ENCODE data around the gene DTNB. TPM values are rescaled to one million over a fixed set of nuclear protein-coding genes. Genes with fewer than 3 reads are reported as not detected.

Gene DTNB
- total RNA-seq, 4 donors from 2014 or later, result 2.2 to 7.8 (median 3.9) TPM

GRCh38 chr2:25594991-25595390 is 78.4 kb downstream of the DTNB start:
- H3K4me3 ChIP-seq, result no peak overlapping the region
- no peak for DNase-seq
- TF ChIP-seq POLR2A (IDR thresholded peaks at IDR 0.05) (no peak), CTCF (IDR thresholded peaks at IDR 0.05) (no peak), POLR2AphosphoS5 (IDR thresholded peaks at IDR 0.05) (no peak), EP300 (IDR thresholded peaks at IDR 0.05; ENCODE audit: low read depth) (no peak)
- 97 to 100% methylated on average over 3 of the region's 3 CpGs for WGBS, 2 donors (ENCODE audit: low coverage in 1 of 2)
- no peak overlapping the region for H3K27ac ChIP-seq
- no peaks in the 10 kb centered on the region for H3K27me3 ChIP-seq
- H3K36me3 ChIP-seq, result no peaks in the 10 kb centered on the region
- peaks cover 0 to 8% (median 0%) of the 10 kb centered on the region in 4 donors for H3K4me1 ChIP-seq
- intact Hi-C loops (cut with DNase I; ENCODE audit: low total_unique reads), result no loop called here
- in situ Hi-C loops (cut with MboI; ENCODE audit: low pct_ligation_motif_present in 1 of 4, low pct_unique_long_range_greater_than_20kb in 1 of 4, low sequenced_read_pairs in 3 of 4), result no loop called here
- no peaks in the 10 kb centered on the region for H3K9me3 ChIP-seq

- Histone ChIP-seq H3K27me3 (no peaks in the 10 kb centered on the region), H3K4me3 (no peak overlapping the region), H3K36me3 (no peaks in the 10 kb centered on the region), H3K4me1 (peaks cover 0 to 8% (median 0%) of the 10 kb centered on the region in 4 donors), H3K27ac (no peak overlapping the region), H3K9me3 (no peaks in the 10 kb centered on the region)
- intact Hi-C loops (cut with DNase I; ENCODE audit: low total_unique reads), result no loop called here
- no peak for DNase-seq
- whole genome bisulfite sequencing, 2 donors (ENCODE audit: low coverage in 1 of 2), result 91% methylated on average over 8 of the region's 8 CpGs
- in situ Hi-C loops (cut with MboI; ENCODE audit: low pct_ligation_motif_present in 1 of 4, low pct_unique_long_range_greater_than_20kb in 1 of 4, low sequenced_read_pairs in 3 of 4), result no loop called here
- TF ChIP-seq EP300 (IDR thresholded peaks at IDR 0.05; ENCODE audit: low read depth) (no peak), CTCF (IDR thresholded peaks at IDR 0.05) (no peak), POLR2A (IDR thresholded peaks at IDR 0.05) (no peak), POLR2AphosphoS5 (IDR thresholded peaks at IDR 0.05) (no peak)
Measured at GRCh38 chr2:25592766-25593292, 80.5 kb downstream of the DTNB start.

GRCh38 chr2:25590921-25591505 is 82.4 kb downstream of the DTNB start:
- Histone ChIP-seq H3K36me3 (no peaks in the 10 kb centered on the region), H3K4me1 (peaks cover 0 to 8% (median 0%) of the 10 kb centered on the region in 4 donors), H3K4me3 (no peak overlapping the region), H3K27me3 (no peaks in the 10 kb centered on the region), H3K9me3 (no peaks in the 10 kb centered on the region), H3K27ac (no peak overlapping the region)
- no peak for TF ChIP-seq CTCF (IDR thresholded peaks at IDR 0.05)
- no peak for TF ChIP-seq EP300 (IDR thresholded peaks at IDR 0.05; ENCODE audit: low read depth)
- TF ChIP-seq POLR2A (IDR thresholded peaks at IDR 0.05), result no peak
- TF ChIP-seq POLR2AphosphoS5 (IDR thresholded peaks at IDR 0.05), result no peak
- in situ Hi-C loops (cut with MboI; ENCODE audit: low pct_ligation_motif_present in 1 of 4, low pct_unique_long_range_greater_than_20kb in 1 of 4, low sequenced_read_pairs in 3 of 4), result no loop called here
- no peak for DNase-seq
- 70% methylated on average over 12 of the region's 15 CpGs; no CpG with 5 or more reads in 1 of the 2 donors for WGBS, 2 donors (ENCODE audit: low coverage in 1 of 2)
- intact Hi-C loops (cut with DNase I; ENCODE audit: low total_unique reads), result no loop called here

GRCh38 chr2:25589676-25590205 is 83.6 kb downstream of the DTNB start:
- H3K27ac ChIP-seq, result no peak overlapping the region
- H3K4me1 ChIP-seq, result peaks cover 0 to 8% (median 0%) of the 10 kb centered on the region in 4 donors
- H3K4me3 ChIP-seq, result no peak overlapping the region
- no peaks in the 10 kb centered on the region for H3K36me3 ChIP-seq
- intact Hi-C loops (cut with DNase I; ENCODE audit: low total_unique reads) (no loop called here), in situ Hi-C loops (cut with MboI; ENCODE audit: low pct_ligation_motif_present in 1 of 4, low pct_unique_long_range_greater_than_20kb in 1 of 4, low sequenced_read_pairs in 3 of 4) (no loop called here)
- no peak for TF ChIP-seq EP300 (IDR thresholded peaks at IDR 0.05; ENCODE audit: low read depth)
- TF ChIP-seq POLR2A (IDR thresholded peaks at IDR 0.05), result no peak
- no peak for TF ChIP-seq CTCF (IDR thresholded peaks at IDR 0.05)
- TF ChIP-seq POLR2AphosphoS5 (IDR thresholded peaks at IDR 0.05), result no peak
- H3K27me3 ChIP-seq, result no peaks in the 10 kb centered on the region
- H3K9me3 ChIP-seq, result no peaks in the 10 kb centered on the region
- no peak for DNase-seq
- 96% methylated on average over 12 of the region's 13 CpGs; no CpG with 5 or more reads in 1 of the 2 donors for WGBS, 2 donors (ENCODE audit: low coverage in 1 of 2)
